ENCODE data around the gene INTS12. TPM values are rescaled to one million over a fixed set of nuclear protein-coding genes. Genes with fewer than 3 reads are reported as not detected.

The INTS12 gene
- total RNA-seq, 2 experiments from 2014 or later, result 10.0 to 19.4 TPM

- CTCF ChIA-PET (ENCODE audit: unreplicated experiment), result no interaction called here
- intact Hi-C loops (cut with micrococcal nuclease; ENCODE audit: unreplicated experiment), result loop anchor here (10.0 kb wide), 1 partner anchor 605 kb away; the partner anchor contains the start of genes AIMP1 and TBCK
- BruUV-seq (replicated peaks), result no TSS peak
These were observed 1.6 kb upstream of the INTS12 start for GRCh38 chr4:105710012-105710600.

GRCh38 chr4:105709081-105709450 is 577 bp upstream of the INTS12 start:
- Histone ChIP-seq H4K20me1 (ENCODE audit: insufficient read depth, low read length) (0 out of 2 replicates have a peak, but pooled peaks cover 3% of the 10 kb centered on the region), H3K79me2 (ENCODE audit: insufficient read depth, low read depth, low read length) (peaks cover 52% of the 10 kb centered on the region), H3K9me2 (ENCODE audit: insufficient read depth, low read length) (no peaks in the 10 kb centered on the region), H3K9me3 (ENCODE audit: low read length) (no peaks in the 10 kb centered on the region), H3K4me3 (ENCODE audit: low read depth, low read length, poor library complexity, severe bottlenecking) (peak overlapping the region; percentile 90), H3K4me2 (ENCODE audit: low read length) (peak overlapping the region; percentile 83), H3K27ac (ENCODE audit: low read depth, low read length, poor library complexity, severe bottlenecking) (peak overlapping the region; percentile 43), H3K4me1 (ENCODE audit: insufficient read depth, low read length, poor library complexity, severe bottlenecking) (peaks cover 22% of the 10 kb centered on the region), H2AFZ (ENCODE audit: low read length) (peak overlapping the region; percentile 69), H3K36me3 (ENCODE audit: insufficient read depth, low read length) (no peaks in the 10 kb centered on the region)
- intact Hi-C loops (cut with micrococcal nuclease; ENCODE audit: unreplicated experiment), result no loop called here
- POLR2A ChIA-PET, result interaction anchor here (1.8 kb wide), 1 partner anchor 10 kb away, joined by 13 read pairs; no protein-coding TSS in a partner anchor
- CTCF ChIA-PET (ENCODE audit: unreplicated experiment), result no interaction called here
- DNase-seq (ENCODE audit: low spot score), result peak; percentile 27
- TF ChIP-seq EZH2phosphoT487 (IDR thresholded peaks at IDR 0.05; ENCODE audit: borderline replicate concordance, low read depth, low read length), result no peak
- no peak for TF ChIP-seq CTCF (conservative IDR thresholded peaks at IDR 0.05; ENCODE audit: low read length)
- no TSS peak for BruUV-seq (replicated peaks)

More at GRCh38 chr4:105710012-105710600, 1.6 kb upstream of the INTS12 start:
- peaks cover 32% of the 10 kb centered on the region for H3K4me1 ChIP-seq (ENCODE audit: insufficient read depth, low read length, poor library complexity, severe bottlenecking)
- H3K36me3 ChIP-seq (ENCODE audit: insufficient read depth, low read length), result no peaks in the 10 kb centered on the region
- peak overlapping the region; percentile 90 for H3K4me3 ChIP-seq (ENCODE audit: low read depth, low read length, poor library complexity, severe bottlenecking)
- no peak for TF ChIP-seq CTCF (conservative IDR thresholded peaks at IDR 0.05; ENCODE audit: low read length)
- TF ChIP-seq EZH2phosphoT487 (IDR thresholded peaks at IDR 0.05; ENCODE audit: borderline replicate concordance, low read depth, low read length), result no peak
- DNase-seq (ENCODE audit: low spot score), result no peak
- no peaks in the 10 kb centered on the region for H3K9me2 ChIP-seq (ENCODE audit: insufficient read depth, low read length)
- peak overlapping the region; percentile 83 for H3K4me2 ChIP-seq (ENCODE audit: low read length)
- no peaks in the 10 kb centered on the region for H3K9me3 ChIP-seq (ENCODE audit: low read length)
- no peak overlapping the region for H3K27ac ChIP-seq (ENCODE audit: low read depth, low read length, poor library complexity, severe bottlenecking)
- peaks cover 57% of the 10 kb centered on the region for H3K79me2 ChIP-seq (ENCODE audit: insufficient read depth, low read depth, low read length)
- H4K20me1 ChIP-seq (ENCODE audit: insufficient read depth, low read length), result peaks cover 9% of the 10 kb centered on the region; the same call in 1 of the 2 replicates
- no peak overlapping the region for H2AFZ ChIP-seq (ENCODE audit: low read length)
- POLR2A ChIA-PET, result interaction anchor here (0.6 to 2.7 kb wide), 10 partner anchors 9 to 1195 kb away, joined by 3 to 14 read pairs (median 5); no protein-coding TSS in a partner anchor

GRCh38 chr4:105707782-105708180 is 708 bp downstream of the INTS12 start:
- Histone ChIP-seq H3K27ac (ENCODE audit: low read depth, low read length, poor library complexity, severe bottlenecking) (peak overlapping the region; percentile 14), H2AFZ (ENCODE audit: low read length) (peak overlapping the region; percentile 69; the same call in 1 of the 2 replicates), H4K20me1 (ENCODE audit: insufficient read depth, low read length) (no peaks in the 10 kb centered on the region), H3K79me2 (ENCODE audit: insufficient read depth, low read depth, low read length) (peaks cover 55% of the 10 kb centered on the region), H3K9me2 (ENCODE audit: insufficient read depth, low read length) (no peaks in the 10 kb centered on the region), H3K4me1 (ENCODE audit: insufficient read depth, low read length, poor library complexity, severe bottlenecking) (peaks cover 19% of the 10 kb centered on the region), H3K4me3 (ENCODE audit: low read depth, low read length, poor library complexity, severe bottlenecking) (peak overlapping the region; percentile 90), H3K4me2 (ENCODE audit: low read length) (peak overlapping the region; percentile 77), H3K9me3 (ENCODE audit: low read length) (no peaks in the 10 kb centered on the region), H3K36me3 (ENCODE audit: insufficient read depth, low read length) (0 out of 2 replicates have a peak, but pooled peaks cover 5% of the 10 kb centered on the region)
- DNase-seq (ENCODE audit: low spot score), result no peak
- ChIA-PET POLR2A (interaction anchor here (1.0 kb wide), 1 partner anchor 8 kb away, joined by 5 read pairs; no protein-coding TSS in a partner anchor), CTCF (ENCODE audit: unreplicated experiment) (interaction anchor here (0.8 kb wide), 1 partner anchor 8 kb away, joined by 5 read pairs; no protein-coding TSS in a partner anchor)
- BruUV-seq (replicated peaks), result no TSS peak
- intact Hi-C loops (cut with micrococcal nuclease; ENCODE audit: unreplicated experiment), result loop anchor here (1.0 kb wide), 1 partner anchor 234 kb away; no protein-coding TSS in a partner anchor
- no peak for TF ChIP-seq CTCF (conservative IDR thresholded peaks at IDR 0.05; ENCODE audit: low read length)
- no peak for TF ChIP-seq EZH2phosphoT487 (IDR thresholded peaks at IDR 0.05; ENCODE audit: borderline replicate concordance, low read depth, low read length)

All from OCI-LY7 (cell line).